Epithelial cell of prostate (primary cell): Measurements from ENCODE around the gene RGSL1.
"Not testable (repeated sequence)": the region's sequence is repeated elsewhere in the genome, so short reads cannot be mapped to it uniquely, and the experiment has no call there.

Source experiments
- DNase-seq: peaks from one replicate; pipeline ENCODE4 v3.0.0-alpha.2; 2011; ENCODE audit warnings: low read depth, low spot score
- H3K27ac ChIP-seq: fragments of 450-650 bp; 2 replicates; pipeline ENCODE4 v1.5.1; 2017; ENCODE audit warnings: mild to moderate bottlenecking

RGSL1 gene

DNA sequence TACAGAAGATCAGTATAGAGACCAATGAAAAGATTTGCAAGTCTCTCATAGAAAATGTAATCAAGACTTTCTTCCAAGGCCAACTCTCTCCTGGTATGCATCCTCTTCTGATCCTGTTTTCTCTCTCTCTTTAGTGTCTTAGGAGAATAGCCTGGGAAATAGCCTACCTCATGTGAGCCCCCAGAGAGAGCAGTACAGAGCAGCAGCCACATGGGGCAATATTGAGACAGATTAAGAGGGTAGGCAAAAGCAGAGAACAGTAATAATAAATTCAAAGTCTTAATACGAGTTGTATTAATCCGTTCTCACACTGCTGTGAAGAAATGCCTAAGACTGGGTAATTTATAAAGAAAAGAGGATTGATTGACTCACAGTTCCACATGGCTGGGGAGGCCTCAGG is 77.7 kb downstream of the RGSL1 start:
- H3K27ac ChIP-seq = no peak overlapping the region

GRCh38 chr1:182528206-182528605 is 78.3 kb downstream of the RGSL1 start:
- not testable (repeated sequence) for H3K27ac ChIP-seq, DNase-seq

More for the DNA sequence above, 77.7 kb downstream of the RGSL1 start:
- no peak for DNase-seq

DNA sequence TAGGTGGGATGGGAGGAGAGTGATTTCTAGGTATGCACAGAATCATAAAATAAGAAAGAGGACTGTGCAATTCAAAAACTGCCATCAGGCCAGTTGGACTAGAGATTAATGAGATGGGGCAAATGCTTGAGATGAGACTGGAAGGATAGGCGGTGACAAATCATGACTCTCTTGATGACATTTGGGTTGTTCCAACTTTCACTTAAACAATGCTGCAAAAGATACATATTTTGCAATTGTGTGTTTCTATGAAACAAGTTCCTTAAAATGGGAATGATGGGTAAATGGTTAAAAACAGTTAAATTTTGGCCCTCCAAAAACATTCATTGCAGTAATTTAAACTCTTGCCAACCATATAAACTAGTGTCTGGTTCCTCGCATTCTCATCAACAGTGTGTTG is 84.0 kb downstream of the RGSL1 start:
- H3K27ac ChIP-seq = no peak overlapping the region
- DNase-seq = no peak

DNA sequence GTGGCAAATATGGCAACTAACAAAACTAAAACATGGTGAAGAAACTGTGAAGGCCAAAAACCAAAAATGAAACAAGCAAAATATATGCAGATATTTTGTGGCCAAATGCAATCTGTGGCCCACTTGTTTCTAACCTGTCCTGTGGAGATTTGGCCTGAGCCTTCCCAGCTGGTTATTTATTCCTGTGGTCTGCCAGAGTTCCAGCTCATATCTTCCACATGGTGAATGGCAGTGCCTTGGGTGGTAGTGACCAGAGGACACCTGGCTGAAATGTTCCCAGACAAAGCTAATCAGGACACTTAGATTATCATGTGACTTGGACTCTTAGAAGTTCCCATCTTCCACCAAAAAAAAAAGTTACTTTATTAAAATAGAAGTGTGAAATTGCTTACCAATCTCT is 99.4 kb downstream of the RGSL1 start:
- no peak overlapping the region for H3K27ac ChIP-seq
- DNase-seq = no peak

DNA sequence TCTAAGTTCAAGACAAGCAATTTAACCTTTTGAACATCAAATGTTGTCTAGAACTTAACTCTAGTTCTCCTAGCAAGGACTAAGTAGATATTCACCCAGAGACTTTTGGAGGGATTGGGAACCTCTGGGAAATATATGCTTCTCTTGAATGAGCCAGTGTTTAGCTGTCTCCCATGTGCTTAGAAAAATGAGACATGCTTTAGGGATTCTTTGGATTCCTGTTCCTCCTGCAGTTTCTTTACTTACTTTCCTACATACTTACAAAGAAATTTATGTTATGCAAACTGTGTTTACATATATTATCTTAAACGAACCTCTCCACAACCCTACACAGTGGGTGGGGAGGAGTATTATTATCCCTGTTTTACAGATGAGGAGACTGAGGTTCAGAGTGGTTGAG is 99.9 kb downstream of the RGSL1 start:
- H3K27ac ChIP-seq = no peak overlapping the region
- no peak for DNase-seq

- H3K27ac ChIP-seq = no peak overlapping the region
- no peak for DNase-seq
These were observed 102.6 kb downstream of the RGSL1 start for GRCh38 chr1:182552527-182552926.

DNA sequence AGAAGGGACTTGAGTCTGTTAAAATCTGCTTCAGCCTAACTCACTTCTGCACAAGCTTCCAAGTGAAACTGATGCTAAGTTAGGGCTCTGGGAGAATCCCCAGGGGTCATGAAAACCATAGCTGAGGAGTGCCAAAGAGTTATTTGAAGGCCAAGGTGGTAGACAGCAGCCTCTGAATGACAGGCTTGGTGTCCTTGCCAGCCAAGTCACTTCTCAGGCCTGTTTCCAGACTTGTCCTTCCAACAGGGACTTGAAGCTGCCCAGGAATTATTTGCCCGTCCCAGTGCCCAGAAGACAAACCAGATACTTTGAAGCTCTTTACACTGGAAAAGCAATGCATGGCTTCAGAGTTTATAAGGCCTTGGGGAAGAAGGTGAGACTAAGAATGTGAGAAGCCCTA is 105.5 kb downstream of the RGSL1 start:
- no peak for DNase-seq
- no peak overlapping the region for H3K27ac ChIP-seq

DNA sequence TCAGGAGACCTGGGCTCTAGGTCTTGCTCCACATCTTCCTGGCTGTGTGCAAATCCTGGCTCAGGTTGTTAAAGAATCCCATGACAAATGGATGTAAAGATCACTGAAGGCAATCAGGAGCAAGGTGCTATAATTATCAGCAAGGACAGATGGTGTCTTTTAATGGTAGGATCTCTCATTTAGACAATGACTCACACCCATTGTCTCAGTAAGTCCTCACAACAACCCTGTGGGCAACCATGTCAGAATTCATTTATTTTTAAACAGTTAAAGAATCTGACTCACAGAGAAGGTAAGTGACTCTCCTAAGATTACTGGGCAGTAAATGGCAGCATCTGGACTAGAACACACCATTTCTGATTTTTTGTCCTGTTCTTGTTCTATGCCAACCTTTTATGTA is 106.3 kb downstream of the RGSL1 start:
- peak; percentile 16 for DNase-seq
- no peak overlapping the region for H3K27ac ChIP-seq

- no peak overlapping the region for H3K27ac ChIP-seq
- no peak for DNase-seq
These were observed 110.5 kb downstream of the RGSL1 start for GRCh38 chr1:182560392-182560984.

GRCh38 chr1:182561456-182561855 is 111.5 kb downstream of the RGSL1 start:
- DNase-seq = no peak
- no peak overlapping the region for H3K27ac ChIP-seq

- DNase-seq = no peak
- no peak overlapping the region for H3K27ac ChIP-seq
These were observed 113.1 kb downstream of the RGSL1 start for GRCh38 chr1:182563095-182563494.

DNA sequence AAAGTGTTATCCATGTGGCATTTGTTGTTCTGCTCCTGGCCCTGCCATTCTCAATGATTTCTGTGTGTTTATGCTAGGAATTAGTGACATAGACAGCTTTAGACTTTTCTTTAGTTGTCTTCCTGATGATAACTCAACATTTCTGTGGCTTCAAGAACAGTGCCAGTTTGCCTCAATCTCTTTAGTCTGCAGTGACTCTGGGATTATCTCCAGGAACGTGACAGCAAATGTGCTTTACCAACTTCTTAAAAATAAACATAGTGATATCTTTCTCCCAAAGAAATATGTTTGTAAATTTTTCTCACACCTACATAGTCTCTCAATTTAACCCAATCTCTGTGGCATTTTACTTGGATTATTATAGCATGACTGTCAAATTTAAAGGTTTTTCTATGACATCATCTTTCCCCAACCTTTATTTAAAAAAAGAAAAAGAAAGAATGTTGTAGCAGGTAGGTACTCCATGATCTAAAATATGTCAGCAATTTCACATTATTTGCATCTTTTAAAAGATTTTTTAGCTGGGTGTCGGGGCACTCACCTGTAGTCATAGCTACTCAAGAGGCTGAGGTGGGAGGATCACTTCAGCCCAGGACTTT is 114.6 kb downstream of the RGSL1 start:
- no peak for DNase-seq
- H3K27ac ChIP-seq = no peak overlapping the region

- no peak for DNase-seq
- no peak overlapping the region for H3K27ac ChIP-seq
These were observed 115.6 kb downstream of the RGSL1 start for GRCh38 chr1:182565537-182565936.

DNA sequence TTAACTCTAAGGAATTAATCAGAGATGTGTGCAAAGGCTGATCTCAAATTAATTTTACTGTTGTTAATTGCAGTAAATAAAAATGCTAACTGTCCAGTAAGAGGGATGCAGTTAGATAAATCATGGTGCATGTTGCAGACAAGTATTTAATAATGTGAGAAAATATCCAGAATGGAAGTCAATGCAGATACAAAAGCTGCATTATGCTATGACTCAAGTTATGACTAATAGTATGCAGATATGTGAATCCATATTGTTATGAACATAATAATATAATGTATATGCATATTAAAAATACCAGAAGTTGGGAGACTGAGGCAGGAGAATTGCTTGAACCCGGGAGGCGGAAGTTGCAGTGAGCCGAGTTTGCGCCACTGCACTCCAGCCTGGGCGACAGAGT is 117.7 kb downstream of the RGSL1 start:
- DNase-seq = no peak
- H3K27ac ChIP-seq = no peak overlapping the region

- DNase-seq = no peak
- H3K27ac ChIP-seq = no peak overlapping the region
These were observed 118.8 kb downstream of the RGSL1 start for GRCh38 chr1:182568647-182569284.

- DNase-seq = no peak
These were observed 120.1 kb downstream of the RGSL1 start for GRCh38 chr1:182569939-182570610.

GRCh38 chr1:182570611-182570970 is 120.6 kb downstream of the RGSL1 start:
- peak overlapping the region; percentile 37 for H3K27ac ChIP-seq

More at GRCh38 chr1:182569939-182570610, 120.1 kb downstream of the RGSL1 start:
- peak overlapping the region; percentile 37 for H3K27ac ChIP-seq

DNA sequence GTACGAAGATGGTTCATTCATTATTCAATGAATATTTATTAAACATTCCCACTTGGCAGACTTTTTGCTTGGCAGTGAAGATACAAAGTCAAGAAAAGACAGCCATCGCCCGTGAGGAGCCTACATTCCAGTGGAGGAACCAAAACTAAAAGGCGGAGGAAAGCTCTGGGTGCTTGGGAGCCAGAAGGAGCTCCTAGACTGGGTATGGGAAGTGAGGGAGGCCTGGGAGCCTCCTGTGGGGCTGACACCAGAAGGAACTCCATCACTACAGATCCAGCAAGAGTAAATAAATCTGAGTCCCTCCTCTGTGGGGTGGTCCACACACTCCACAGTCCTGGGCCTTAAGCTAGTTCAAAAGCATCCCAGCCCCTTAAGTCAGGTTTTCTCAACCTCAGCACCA is 124.2 kb downstream of the RGSL1 start:
- DNase-seq = no peak
- H3K27ac ChIP-seq = no peak overlapping the region

More at GRCh38 chr1:182570611-182570970, 120.6 kb downstream of the RGSL1 start:
- DNase-seq = no peak

- H3K27ac ChIP-seq = peak overlapping the region; percentile 34
- no peak for DNase-seq
These were observed 125.7 kb downstream of the RGSL1 start for GRCh38 chr1:182575540-182576149.

- no peak for DNase-seq
- H3K27ac ChIP-seq = no peak overlapping the region
These were observed 130.8 kb downstream of the RGSL1 start for GRCh38 chr1:182580736-182581135.

GRCh38 chr1:182584746-182585145 is 134.8 kb downstream of the RGSL1 start:
- DNase-seq = no peak
- H3K27ac ChIP-seq = no peak overlapping the region
